GM19351 (cell line): ENCODE data around the gene ZC2HC1C.
A peak's percentile ranks its signal among the peaks of the same experiment; 100 is the strongest.

Source experiments
- ATAC-seq: cut with Tn5 transposase; IDR thresholded peaks from one replicate; pipeline ENCODE4 v1.9.1; 2021; ENCODE audit warnings: mild to moderate bottlenecking, moderate library complexity; ENCODE audit not compliant: unreplicated experiment

The ZC2HC1C gene

DNA sequence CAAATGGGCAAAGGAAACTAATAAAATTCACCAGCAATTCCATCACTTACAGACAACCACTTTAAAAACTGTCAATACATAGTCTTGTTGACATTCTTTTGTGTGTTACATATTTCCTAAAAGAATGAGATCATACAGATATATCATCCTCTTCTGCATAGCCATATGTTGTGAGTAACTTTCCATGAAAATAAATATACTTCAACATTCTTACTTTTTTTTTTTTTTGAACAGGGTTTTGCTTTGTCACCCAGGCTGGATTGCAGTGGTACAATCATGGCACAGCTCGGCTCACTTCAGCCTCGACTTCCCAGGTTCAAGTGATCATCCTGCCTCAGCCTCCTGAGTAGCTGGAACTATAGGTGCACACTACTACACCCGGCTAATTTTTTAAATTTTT lies 20.9 kb downstream of the ZC2HC1C start:
- no peak for ATAC-seq

DNA sequence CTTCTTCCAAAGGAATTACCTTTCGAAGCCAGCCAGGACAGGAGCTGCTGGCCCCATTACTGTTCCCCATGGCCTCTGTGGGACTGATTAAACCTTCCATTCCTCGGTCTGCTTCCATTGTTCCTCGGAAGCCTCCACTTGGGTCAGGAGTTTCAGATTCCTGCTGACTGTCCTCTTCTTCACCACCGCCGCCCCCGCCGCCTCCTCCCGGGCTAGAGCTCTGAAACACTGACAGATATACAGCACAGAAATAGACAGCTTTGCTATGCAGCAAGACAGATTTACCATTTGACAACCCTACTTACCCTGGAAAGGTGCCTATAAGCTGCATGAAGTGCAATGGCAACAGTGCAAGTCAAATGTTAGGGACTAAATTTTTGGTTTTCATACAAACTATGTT lies 21.8 kb downstream of the ZC2HC1C start:
- no peak for ATAC-seq

DNA sequence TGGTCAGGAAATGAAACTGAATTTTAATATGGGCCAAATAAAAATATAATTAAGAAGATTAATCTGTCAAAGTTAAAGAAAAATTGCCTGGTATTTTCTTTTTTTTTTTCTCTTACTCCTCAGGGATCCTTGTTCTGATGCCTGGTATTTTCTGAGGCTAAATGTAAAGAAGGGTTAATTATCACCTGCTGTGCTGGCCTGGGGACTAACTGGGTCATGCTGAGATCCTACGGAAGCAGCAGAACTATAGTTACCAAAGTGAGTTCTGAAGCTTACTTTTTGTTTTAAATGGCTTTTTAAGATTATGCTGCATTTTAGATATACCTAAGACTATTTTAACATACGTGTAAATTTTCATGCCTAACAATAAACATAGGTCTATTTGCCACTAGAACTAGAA lies 23.3 kb downstream of the ZC2HC1C start:
- ATAC-seq: no peak

DNA sequence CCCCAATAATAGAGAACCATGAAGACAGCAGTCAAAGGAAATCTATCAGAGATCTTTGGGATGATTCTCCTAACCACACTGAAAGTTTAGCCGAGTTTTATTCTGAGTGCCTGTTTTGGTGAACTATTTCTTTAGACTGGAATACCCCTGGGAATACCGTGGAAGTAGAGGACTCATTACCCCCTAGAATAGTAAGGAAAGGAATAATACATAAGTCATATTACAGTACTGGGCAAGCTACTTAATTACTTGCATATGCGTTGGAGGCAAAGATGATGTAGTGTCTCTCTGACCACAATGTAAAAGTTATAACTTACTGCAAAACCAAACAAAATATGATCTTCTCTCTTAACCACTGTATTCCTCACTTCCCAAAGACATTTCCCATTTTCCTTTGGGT lies 25.5 kb downstream of the ZC2HC1C start:
- ATAC-seq: no peak

GRCh38 chr14:75095690-75096089 lies 26.2 kb downstream of the ZC2HC1C start:
- no peak for ATAC-seq

DNA sequence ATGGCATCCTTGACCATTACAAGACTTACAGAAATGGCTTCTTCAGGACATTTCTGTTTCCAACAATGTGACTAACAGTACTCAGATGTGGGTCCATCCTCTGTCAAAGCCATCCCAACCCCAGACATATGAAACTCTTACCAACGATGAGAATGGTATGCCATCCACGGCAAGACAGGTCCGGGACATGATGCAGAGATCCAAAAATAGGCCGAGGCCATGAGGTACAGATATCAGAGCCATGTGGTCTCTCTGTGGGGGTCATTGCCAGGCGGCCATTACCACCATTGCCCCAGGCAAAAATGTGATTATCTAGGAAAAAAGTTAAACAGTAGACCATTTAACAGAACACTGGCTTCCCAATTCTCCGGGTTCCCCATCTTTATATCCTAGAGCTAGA lies 27.5 kb downstream of the ZC2HC1C start:
- ATAC-seq: no peak

GRCh38 chr14:75098212-75098611 lies 28.8 kb downstream of the ZC2HC1C start:
- no peak for ATAC-seq

GRCh38 chr14:75098682-75099081 lies 29.2 kb downstream of the ZC2HC1C start:
- no peak for ATAC-seq

GRCh38 chr14:75101491-75101890 lies 32.0 kb downstream of the ZC2HC1C start:
- no peak for ATAC-seq

GRCh38 chr14:75107186-75107585 lies 37.7 kb downstream of the ZC2HC1C start:
- no peak for ATAC-seq

GRCh38 chr14:75109877-75110276 lies 40.4 kb downstream of the ZC2HC1C start:
- ATAC-seq: no peak

DNA sequence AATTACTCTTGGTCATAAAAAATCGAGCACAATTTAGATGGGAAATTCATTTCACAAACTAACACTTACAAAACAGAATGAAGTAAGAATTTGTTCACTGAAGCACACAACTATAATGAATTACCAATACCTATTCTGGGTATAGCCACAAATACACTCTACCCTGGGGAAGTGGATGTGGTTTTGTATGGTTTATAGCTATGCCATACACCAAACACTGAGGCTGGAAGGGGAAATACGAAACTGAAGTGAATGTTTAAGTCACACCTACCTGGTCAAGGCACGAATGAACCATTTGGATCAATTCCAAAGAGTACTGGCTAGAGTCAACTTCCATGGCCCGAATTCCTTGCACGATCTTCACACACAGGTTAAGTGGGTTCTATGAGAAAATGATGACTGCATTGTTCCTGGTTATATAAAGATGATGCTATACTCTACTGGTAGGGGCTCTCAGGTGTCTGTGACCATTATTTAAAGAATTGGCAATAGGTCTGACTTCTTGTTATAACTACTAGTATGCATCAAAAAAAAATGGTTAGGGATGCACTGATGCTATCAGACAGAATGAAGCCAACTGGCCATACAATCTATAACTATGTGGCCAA lies 44.6 kb downstream of the ZC2HC1C start:
- ATAC-seq: no peak

DNA sequence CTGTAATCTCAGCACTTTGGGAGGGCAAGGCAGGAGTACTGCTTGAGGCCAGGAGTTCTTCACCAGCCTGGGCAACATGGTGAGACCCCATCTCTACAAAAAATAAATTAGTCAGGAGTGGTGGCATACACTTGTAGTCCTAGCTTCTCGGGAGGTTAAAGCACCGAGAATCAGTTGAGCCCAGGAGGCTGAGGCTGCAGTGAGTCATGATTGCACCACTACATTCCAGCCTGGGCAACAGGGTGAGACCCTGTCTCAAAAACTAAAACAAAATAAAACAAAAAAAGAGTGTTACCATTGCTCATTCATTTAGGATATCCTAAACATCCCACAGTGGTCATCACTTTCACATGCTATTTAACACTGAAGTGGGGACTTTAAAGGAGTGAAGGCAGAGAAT lies 49.6 kb downstream of the ZC2HC1C start:
- ATAC-seq: no peak

GRCh38 chr14:75120541-75121291 lies 51.3 kb downstream of the ZC2HC1C start:
- ATAC-seq: no peak

GRCh38 chr14:75121552-75121951 lies 52.1 kb downstream of the ZC2HC1C start:
- no peak for ATAC-seq

DNA sequence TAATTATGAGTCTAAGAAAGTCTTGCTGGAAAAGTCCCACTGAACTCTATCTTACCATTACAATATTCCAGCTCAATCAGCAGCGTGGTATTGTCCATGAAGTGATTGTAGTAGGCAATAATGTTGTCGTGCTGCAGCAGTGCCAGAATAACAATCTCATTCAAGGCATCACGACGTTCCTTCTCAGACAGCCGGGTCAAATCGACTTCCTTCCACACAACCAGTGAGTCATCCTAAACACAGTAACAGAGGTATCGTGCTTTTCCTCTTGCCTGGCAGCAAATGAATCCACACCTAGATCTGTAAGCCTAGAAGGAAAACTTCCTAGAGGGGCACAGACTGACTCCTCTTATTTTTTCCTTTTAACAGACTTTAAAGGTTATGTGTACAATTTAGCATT lies 54.5 kb downstream of the ZC2HC1C start:
- no peak for ATAC-seq

GRCh38 chr14:75125617-75126016 lies 56.2 kb downstream of the ZC2HC1C start:
- ATAC-seq: no peak

DNA sequence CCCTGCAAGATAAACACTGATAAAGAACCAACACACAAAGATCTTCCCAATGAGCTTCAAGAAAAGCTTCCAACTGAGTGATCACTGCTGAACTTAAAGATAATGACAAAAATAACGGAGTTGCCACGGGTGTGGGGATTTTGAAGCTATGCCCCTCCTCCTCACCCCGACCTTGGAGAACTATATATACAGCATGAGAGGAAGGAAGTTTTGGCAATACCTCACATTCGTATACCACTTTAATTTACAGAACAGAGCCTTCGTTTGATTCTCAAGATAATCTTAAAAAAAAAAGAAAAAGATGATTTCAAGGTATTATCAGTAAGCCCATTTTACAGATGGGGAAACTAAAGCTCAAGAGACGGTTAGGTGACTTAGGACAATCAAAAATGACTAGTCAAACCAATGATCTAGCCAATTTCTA lies 56.7 kb downstream of the ZC2HC1C start:
- ATAC-seq: no peak

DNA sequence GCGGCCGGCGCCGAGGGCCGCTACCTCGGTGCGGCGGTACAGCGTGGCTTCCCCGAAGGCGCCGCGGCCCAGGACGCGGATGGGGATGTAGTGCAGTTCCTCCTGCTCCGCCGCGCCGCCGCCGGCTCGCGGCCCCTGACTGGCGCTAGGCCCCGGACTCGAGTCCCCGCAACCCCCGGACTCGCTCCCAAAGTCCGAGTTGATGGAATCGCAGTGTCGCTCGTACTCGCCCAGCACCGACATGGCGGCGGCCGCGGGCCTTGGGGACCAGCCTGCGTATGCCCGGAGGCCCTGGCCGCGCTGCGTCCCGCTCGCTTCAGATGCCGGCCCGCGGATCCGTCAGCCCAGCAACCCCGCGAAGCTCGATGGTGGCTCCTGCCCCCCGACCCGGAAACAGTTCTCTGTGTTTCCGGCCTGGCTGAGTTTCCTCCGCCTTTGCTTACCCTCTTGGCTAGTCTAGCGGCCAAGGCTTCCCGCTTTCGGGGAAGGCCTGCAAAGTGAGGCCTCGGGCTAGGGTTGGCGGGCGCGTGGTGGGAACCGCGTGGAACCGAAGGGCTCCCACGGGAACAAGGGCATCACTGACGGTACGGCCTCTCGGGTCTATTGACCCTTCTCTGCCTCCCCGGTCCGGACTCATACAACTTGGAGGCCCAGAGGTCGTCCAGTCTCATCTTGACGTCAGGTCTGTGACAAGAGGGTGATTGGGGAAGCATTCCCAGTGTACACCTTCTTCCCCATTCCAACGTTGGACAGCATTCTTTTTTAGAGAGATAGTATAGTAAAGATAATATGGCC lies 57.4 kb downstream of the ZC2HC1C start, which contains the start of gene NEK9:
TSS of gene NEK9 (minus strand) at position 370 of the 795 bp plus-strand sequence. CDS start at position 243, 127 bp downstream.
- ATAC-seq: peak; percentile 89

DNA sequence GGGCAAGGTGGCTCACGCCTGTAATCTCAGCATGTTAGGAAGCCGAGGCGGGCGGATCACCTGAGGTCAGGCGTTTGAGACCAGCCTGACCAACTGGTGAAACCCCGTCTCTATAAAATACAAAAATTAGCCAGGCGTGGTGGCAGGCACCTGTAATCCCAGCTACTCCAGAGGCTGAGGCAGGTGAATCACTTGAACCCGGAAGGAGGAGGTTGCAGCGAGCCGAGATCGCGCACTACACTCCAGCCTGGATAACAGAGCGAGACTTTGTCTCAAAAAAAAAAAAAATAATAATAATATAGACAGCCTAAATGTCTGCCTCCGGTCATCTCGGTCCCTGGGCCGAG lies 58.0 kb downstream of the ZC2HC1C start:
- peak; percentile 13 for ATAC-seq

DNA sequence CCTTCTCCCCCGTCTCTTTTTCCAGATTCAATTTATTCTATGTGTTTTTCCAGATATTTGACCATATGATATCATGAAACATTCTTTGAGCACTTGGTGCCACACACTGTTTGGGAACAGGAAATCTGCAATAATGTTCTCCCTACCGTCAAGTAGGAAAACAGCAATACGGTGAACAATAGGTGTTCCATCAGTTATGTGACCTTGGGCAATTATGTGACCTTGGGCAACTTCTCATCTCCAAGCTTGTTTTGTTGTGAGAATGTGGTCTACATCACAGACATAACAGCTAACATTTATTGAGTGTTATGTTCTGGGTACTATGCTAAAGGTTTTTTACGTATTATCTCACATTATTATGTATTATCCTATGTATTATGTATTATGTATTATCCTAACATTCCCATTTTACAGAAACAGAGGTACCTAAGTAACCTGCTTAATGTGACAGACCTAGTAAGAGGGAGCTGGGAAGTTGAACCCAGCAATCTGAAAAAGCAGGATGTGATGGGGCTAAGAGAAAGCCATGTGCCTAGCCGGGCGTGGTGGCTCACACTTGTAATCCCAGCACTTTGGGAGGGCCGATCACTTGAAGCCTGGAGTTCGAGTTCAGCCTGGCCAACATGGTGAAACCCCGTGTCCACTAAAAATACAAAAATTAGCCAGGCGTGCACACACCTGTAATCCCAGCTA lies 58.6 kb downstream of the ZC2HC1C start:
- ATAC-seq: no peak
